HepG2 (cell line): ENCODE results near the gene STAB2. TPM values are rescaled to one million over a fixed set of nuclear protein-coding genes. Genes with fewer than 3 reads are reported as not detected.

Experiments used
- ATAC-seq: fragments of 200-7000 bp; cut with Tn5 transposase; 3 replicates; pipeline ENCODE4 v1.9.1; 2020; ENCODE audit warnings: mild to moderate bottlenecking, moderate library complexity
- BruUV-seq: library from RNA; stranded (reverse); fragments of 400-500 nt; replicated peaks from 2 replicates; lab custom pipeline; 2021; lab: Mats Ljungman, UMichigan
- CTCF ChIA-PET: fragments of 300-600 bp; formaldehyde crosslinking; extraction: SDS; loops from one replicate; lab custom pipeline; 2021; ENCODE audit warnings: low total read pairs, inconsistent platforms, low intra/inter-chr PET ratio; lab: Yijun Ruan, JAX
- POLR2A ChIA-PET: fragments of 350-600 bp; sonication (Branson Sonifier 250); formaldehyde crosslinking; loops from one replicate; lab custom pipeline; 2020; ENCODE audit warnings: antibody characterized with exemption, inconsistent platforms; lab: Yijun Ruan, JAX
- DNase-seq: peaks from one replicate; pipeline ENCODE4 v3.0.0-alpha.2; 2015; ENCODE audit warnings: low spot score
- FAIRE-seq: peaks from 3 replicates; lab custom pipeline; 2011; peaks lifted over from hg19 to GRCh38; lab: Jason Lieb, UNC
- H2AFZ ChIP-seq: one replicate; pipeline ENCODE4 v1.6.1; 2011; ENCODE audit warnings: low read length, inconsistent platforms
- H3K27ac ChIP-seq: fragments of 300-600 bp; 3 replicates; pipeline ENCODE4 v1.8.0; 2011; ENCODE audit warnings: mixed run types, mild to moderate bottlenecking, mixed read lengths, low read length, inconsistent platforms; ENCODE audit not compliant: insufficient read depth; ENCODE audit errors: extremely low read length
- H3K27me3 ChIP-seq, 2 experiments: fragments of 200-600 bp in 1 of 2; 2 replicates in 1 of 2; 3 replicates in 1 of 2; pipeline versions ENCODE4 v1.6.0 to v1.8.0; 2011; ENCODE audit warnings: low read length in 2 of 2, mild to moderate bottlenecking in 2 of 2, moderate library complexity in 2 of 2, inconsistent platforms in 1 of 2; ENCODE audit not compliant: insufficient read depth in 2 of 2, control insufficient read depth in 1 of 2
- H3K36me3 ChIP-seq, 2 experiments: fragments of 200-600 bp in 1 of 2; replicated peaks in 1 of 2; 2 replicates in 1 of 2; 3 replicates in 1 of 2; pipeline versions ENCODE4 v1.5.1 to v1.8.0; 2011; ENCODE audit warnings: low read length in 2 of 2, inconsistent platforms in 1 of 2; ENCODE audit not compliant: insufficient read depth in 2 of 2, control insufficient read depth in 1 of 2
- H3K4me1 ChIP-seq: 2 replicates; pipeline ENCODE4 v1.5.1; 2012; ENCODE audit warnings: low read length, inconsistent platforms; ENCODE audit not compliant: insufficient read depth
- H3K4me2 ChIP-seq: 2 replicates; pipeline ENCODE4 v1.6.0; 2011; ENCODE audit warnings: low read depth, low read length, inconsistent platforms
- H3K4me3 ChIP-seq, 3 experiments: fragments of 200-600 bp in 1 of 3; sonication (generic), shearing (Covaris generic) in 1 of 3; replicated peaks in 1 of 3; 2 replicates each; pipeline ENCODE4 v1.5.1; 2011 to 2016; ENCODE audit warnings: low read length in 3 of 3, inconsistent platforms in 2 of 3, low read depth in 2 of 3, mild to moderate bottlenecking in 2 of 3, control low read depth in 1 of 3, mixed read lengths in 1 of 3; ENCODE audit not compliant: insufficient read depth in 1 of 3
- H3K79me2 ChIP-seq: one replicate; pipeline ENCODE4 v1.6.1; 2011; ENCODE audit warnings: low read length, inconsistent platforms; ENCODE audit not compliant: insufficient read depth
- H3K9ac ChIP-seq: 2 replicates; pipeline ENCODE4 v1.6.0; 2011; ENCODE audit warnings: mild to moderate bottlenecking, low read depth, low read length, inconsistent platforms; ENCODE audit not compliant: insufficient read depth
- H3K9me3 ChIP-seq: 2 replicates; pipeline ENCODE4 v1.5.1; 2012; ENCODE audit warnings: mild to moderate bottlenecking, low read length
- H4K20me1 ChIP-seq: 2 replicates; pipeline ENCODE4 v1.6.0; 2011; ENCODE audit warnings: inconsistent platforms, mild to moderate bottlenecking, low read length, moderate library complexity; ENCODE audit not compliant: insufficient read depth
- CEBPB ChIP-seq: IDR thresholded peaks from 2 replicates; pipeline ENCODE4 v1.6.1; 2011; ENCODE audit warnings: low read depth, low read length, improper control_type of control experiment, borderline replicate concordance
- ESRRA ChIP-seq: sonication (generic); formaldehyde crosslinking; IDR thresholded peaks from 2 replicates; pipeline ENCODE4 v1.5.1; 2020; ENCODE audit warnings: mild to moderate bottlenecking, low read depth, missing genetic modification reagents
- NFRKB ChIP-seq: fragments of 450-650 bp; IDR thresholded peaks from 2 replicates; pipeline ENCODE4 v1.6.1; 2017
- WGBS: methylation state at CpG from one replicate; pipeline ENCODE4 v1.1.6; 2017; ENCODE audit warnings: low lambda C conversion rate; 5-methylcytosine and 5-hydroxymethylcytosine counted together
- in situ Hi-C: cut with HindIII; loops from 2 replicates; pipeline ENCODE4 v1.10.0; 2017; ENCODE audit warnings: low pct_unique_long_range_greater_than_20kb; ENCODE audit not compliant: extremely low pct_ligation_motif_present
- intact Hi-C: fragments of 100-400 bp; cut with micrococcal nuclease; formaldehyde crosslinking; loops from one replicate; pipeline ENCODE4 v1.10.0; 2022; ENCODE audit not compliant: unreplicated experiment
- polyA plus RNA-seq, 8 experiments: library from polyadenylated mRNA; depleted of rRNA in 3 of 8; stranded (reverse) in 7 of 8; unstranded in 1 of 8; fragments of >200 nt; fragmentation: Illumina TruSeq in 4 of 8; extraction: Trizol in 4 of 8; gene quantifications; 2 replicates each; pipeline versions ENCODE4 v1.2.1 to v1.2.3, GENCODE V29; 2011 to 2016; ENCODE audit warnings: low read depth in 4 of 8, missing spikeins in 1 of 8, mixed read lengths in 1 of 8; ENCODE audit not compliant: insufficient read depth in 1 of 8
- total RNA-seq, 5 experiments: library from RNA; depleted of rRNA; stranded (reverse); fragments of >200 nt; fragmentation: Illumina TruSeq; extraction: Trizol; gene quantifications; 2 replicates each; pipeline ENCODE4 v1.2.3, GENCODE V29; 2016; ENCODE audit warnings: low read depth in 1 of 5
- TF ChIP-seq, protein P1 (sequence below): sonication (generic); formaldehyde crosslinking; IDR thresholded peaks from 2 replicates; pipeline ENCODE4 v1.5.0; 2020; ENCODE audit warnings: missing genetic modification reagents

STAB2 gene
- total and polyA plus RNA-seq, 2 of the 13 experiments (the other 11 are each of a cell fraction or from before 2014, with no cell fraction given) = not detected

GRCh38 chr12:103727638-103728037 lies 140.6 kb downstream of the STAB2 start:
- intact Hi-C loops (no loop called here), in situ Hi-C loops (no loop called here)
- POLR2A ChIA-PET = no interaction called here
- Histone ChIP-seq H3K36me3 (no peaks in the 10 kb centered on the region), H2AFZ (no peak overlapping the region), H3K4me3 (no peak overlapping the region), H3K4me2 (no peak overlapping the region), H3K4me1 (no peaks in the 10 kb centered on the region), H3K9ac (no peak overlapping the region), H3K27ac (no peak overlapping the region), H4K20me1 (no peaks in the 10 kb centered on the region), H3K9me3 (0 out of 2 replicates have a peak, but pooled peaks cover 6% of the 10 kb centered on the region), H3K79me2 (no peaks in the 10 kb centered on the region), H3K27me3 (peaks cover 6 to 21% of the 10 kb centered on the region in 2 experiments; a peak in 4 of 5 replicates)
- FAIRE-seq (no peak), ATAC-seq (no peak), DNase-seq (no peak)
- no TSS peak for BruUV-seq
- CTCF ChIA-PET = no interaction called here
- 14% methylated on average over 3 of the region's 3 CpGs for WGBS
- TF ChIP-seq ESRRA (CRISPR knock-in tag) = no peak
- TF ChIP-seq, protein P1, sequence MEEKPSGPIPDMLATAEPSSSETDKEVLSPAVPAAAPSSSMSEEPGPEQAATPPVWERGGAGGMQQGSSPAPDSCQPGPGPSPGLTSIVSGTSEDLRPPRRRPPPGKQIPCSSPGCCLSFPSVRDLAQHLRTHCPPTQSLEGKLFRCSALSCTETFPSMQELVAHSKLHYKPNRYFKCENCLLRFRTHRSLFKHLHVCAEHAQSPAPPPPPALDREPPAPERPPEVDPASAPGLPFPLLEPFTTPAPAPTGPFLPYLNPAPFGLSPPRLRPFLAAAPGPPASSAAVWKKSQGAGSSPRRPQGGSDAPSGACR (CRISPR knock-in tag) = no peak

DNA sequence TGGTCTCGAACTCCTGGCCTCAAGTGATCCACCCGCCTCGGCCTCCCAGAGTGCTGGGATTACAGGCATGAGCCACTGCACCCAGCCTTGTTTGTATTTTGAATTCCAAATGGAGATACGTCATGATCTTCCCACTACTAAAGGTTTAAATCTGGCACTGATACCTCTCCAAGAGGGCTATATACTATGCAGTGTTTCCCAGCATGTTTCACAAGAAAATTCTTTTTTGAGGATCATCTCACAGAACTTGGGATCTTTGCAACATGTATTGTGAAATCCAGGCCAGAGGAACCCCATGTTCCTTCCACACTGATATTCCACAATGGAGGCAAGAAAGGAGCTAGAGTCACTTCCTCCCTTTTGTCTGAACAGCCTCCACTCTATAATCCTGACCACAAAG lies 141.2 kb downstream of the STAB2 start:
- Histone ChIP-seq H3K4me2 (no peak overlapping the region), H3K36me3 (no peaks in the 10 kb centered on the region), H4K20me1 (no peaks in the 10 kb centered on the region), H3K9me3 (0 out of 2 replicates have a peak, but pooled peaks cover 6% of the 10 kb centered on the region), H3K79me2 (no peaks in the 10 kb centered on the region), H3K9ac (no peak overlapping the region), H3K4me3 (no peak overlapping the region), H3K27ac (no peak overlapping the region), H3K4me1 (no peaks in the 10 kb centered on the region), H3K27me3 (peaks cover 4 to 21% of the 10 kb centered on the region in 2 experiments; a peak in 4 of 5 replicates), H2AFZ (no peak overlapping the region)
- in situ Hi-C loops (no loop called here), intact Hi-C loops (no loop called here)
- FAIRE-seq (no peak), DNase-seq (no peak), ATAC-seq (no peak)
- WGBS = 29% methylated on average over 4 of the region's 4 CpGs
- ChIA-PET CTCF (no interaction called here), POLR2A (no interaction called here)
- no TSS peak for BruUV-seq
- TF ChIP-seq CEBPB (peak; percentile 35; the same call in 1 of the 2 replicates), NFRKB (no peak)
